Epidermal melanocyte (primary cell): ENCODE measurements around the gene MRGPRD.
"Not testable (repeated sequence)": the region's sequence is repeated elsewhere in the genome, so short reads cannot be mapped to it uniquely, and the experiment has no call there.

ENCODE experiments used
- DNase-seq: peaks from one replicate; pipeline ENCODE4 v3.0.0; 2011; ENCODE audit warnings: low spot score; ENCODE audit not compliant: insufficient read length

The MRGPRD gene

DNA sequence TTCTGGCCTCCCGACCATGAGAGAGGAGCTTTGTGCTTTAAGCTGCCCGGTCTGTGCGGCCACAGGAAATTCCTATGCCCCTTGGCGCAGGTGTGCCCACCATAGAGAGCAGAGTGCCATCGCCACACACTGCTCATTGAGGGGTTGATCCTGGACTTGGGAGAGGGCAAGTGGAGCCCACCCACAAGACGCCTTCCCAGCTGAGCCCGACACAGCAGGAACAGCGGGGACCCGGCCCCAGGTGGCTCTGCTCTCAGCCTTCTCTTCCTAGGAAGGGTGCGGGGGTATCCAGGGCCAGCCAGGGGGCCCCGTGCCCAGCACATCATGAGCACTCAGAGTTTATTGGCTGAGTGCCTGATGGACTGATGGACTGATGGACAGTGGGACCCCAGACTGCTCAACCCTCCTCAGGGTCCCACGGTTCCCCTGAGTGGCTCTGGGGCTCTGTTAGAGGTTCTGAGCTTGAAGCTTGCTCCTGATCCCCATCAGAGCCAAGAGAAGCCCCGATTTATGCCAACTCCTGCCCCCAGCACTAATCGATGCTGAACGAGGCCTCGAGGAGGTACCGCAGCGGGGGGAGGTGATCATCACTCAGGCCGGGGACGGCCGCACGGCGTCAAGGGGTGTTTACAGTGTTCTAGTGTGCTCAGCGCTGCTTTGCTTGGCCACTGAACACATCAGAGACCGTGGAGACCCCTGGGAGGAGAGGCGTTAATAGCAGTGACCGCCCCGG lies 13.5 kb upstream of the MRGPRD start:
- no peak for DNase-seq

DNA sequence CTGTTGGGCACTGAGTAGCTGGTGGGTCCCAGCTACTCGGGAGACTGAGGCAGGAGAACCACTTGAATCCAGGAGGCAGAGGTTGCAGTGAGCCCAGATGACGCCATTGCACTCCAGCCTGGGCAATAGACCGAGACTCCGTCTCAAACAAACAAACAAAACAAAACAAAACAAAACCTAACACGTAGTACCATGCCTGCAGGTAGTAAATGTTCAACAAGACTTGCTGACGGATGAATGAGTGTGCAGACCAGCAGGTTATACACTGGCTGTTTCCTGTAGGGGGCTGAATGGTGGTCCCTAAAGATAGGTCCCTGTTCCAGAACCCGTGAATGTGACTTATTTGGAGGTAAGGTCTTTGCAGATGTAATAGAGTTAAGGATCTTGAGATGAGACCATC lies 12.8 kb upstream of the MRGPRD start:
- DNase-seq, result no peak

DNA sequence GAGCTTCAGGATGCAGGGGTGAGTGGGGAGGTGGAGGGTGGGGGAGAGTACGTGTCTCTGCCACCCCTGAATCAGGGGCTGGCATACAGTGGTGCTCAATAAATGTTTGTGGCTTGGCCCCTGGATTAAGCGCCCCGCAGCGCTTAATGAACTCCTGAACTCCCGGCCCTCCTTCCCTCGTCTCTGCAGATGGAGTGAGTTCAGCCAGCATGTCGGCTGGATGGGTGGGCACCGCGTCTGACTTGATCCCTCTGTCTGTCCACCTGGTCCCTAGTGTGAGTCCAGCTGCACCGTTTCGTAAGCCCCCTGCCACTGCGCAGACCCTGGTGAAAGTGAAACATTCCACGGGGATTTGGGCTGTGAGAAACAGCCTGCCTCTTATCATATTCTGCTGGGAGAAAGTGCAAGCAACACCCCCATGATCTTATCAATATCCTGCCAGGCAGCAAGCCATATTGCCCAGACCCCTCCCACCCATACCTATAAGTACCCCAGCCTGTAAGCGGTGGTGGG lies 12.0 kb upstream of the MRGPRD start:
- no peak for DNase-seq

DNA sequence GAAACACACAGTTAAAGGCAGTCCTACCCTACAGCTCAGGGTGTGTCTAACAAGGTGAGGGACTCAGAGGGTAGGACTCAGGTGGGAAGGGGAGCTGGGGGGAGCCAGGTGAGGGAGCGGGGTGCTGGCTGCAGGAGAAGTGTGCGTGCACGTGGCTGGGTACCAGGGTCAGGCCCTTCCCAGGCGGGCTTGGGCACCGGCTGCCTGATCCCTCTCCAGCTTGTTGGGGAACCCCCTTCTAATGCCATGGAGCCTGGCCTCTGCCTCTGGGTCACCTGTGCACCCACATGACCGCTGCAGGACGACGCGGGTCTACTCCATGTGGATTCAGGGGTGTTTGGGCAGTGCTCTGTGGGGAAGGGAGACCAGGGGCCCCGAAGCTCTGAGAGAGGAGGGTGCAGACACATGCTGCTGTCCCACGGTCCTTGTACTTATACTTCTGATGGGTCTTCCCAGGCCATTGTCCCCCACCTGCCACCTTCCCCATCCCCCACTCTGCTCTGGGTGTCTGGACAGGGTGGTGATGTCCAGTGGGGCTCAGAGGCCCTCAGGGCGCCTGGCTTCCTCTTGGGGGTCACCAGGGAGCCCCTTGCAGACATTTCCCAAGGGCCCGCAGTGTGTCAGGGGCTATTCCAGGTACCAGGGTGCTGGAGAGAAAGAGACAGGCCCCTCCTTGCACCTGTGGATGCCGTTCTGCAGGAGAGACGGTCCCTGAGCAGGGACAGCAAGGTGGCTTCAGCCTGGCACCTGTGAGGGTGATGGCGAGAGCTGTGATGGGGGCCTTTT lies 10.4 kb upstream of the MRGPRD start:
- DNase-seq, result no peak

DNA sequence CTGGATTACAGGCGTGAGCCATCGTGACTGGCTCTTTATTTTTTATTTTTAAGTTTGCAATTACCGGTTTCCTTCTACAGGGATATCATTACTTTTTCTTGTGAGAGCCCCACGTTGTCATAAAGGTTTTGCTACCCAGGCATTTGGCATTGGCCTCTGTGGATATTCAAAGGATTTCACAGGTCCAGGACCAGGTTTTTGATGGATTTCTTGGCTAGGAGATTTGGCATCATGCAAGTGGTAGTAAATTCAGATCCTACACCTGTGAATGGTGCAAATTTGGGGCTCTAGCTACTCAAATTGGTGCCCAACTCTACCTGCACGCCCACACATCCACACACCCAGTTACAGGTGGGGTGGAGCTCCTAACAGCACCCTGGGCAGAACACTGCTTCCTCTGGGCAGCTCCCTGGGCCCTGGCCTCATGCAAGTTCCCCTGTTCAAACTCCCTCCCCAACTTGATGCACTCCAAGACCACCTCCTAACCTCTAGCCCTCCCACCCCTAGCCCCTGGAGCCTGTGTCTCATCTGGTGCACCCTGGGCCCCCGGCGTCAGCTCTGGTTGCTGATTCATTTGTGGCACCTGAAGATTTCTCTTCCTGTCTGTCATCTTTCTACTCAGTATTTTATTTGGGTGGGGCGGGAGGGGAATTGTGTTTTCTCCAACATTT lies 9.3 kb upstream of the MRGPRD start:
- no peak for DNase-seq

DNA sequence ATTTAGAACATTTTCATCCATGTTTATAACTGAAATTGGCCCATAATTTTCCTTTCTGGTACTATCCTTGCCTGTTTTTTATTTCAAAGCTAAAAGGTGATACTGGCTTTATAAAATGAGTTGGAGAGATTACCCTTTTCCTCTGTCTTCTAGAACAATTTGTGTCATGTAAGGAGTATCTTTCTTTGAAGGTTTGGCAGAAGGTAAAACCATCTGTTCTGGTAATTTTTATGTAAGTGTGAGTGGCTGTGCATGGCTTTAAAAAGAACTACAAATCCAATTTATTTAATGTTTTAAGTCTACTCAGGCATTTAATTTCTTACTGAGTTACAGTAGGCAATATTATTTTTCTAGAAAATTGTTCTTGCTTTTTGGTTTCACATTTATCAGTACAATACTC lies 7.7 kb upstream of the MRGPRD start:
- DNase-seq, result no peak

DNA sequence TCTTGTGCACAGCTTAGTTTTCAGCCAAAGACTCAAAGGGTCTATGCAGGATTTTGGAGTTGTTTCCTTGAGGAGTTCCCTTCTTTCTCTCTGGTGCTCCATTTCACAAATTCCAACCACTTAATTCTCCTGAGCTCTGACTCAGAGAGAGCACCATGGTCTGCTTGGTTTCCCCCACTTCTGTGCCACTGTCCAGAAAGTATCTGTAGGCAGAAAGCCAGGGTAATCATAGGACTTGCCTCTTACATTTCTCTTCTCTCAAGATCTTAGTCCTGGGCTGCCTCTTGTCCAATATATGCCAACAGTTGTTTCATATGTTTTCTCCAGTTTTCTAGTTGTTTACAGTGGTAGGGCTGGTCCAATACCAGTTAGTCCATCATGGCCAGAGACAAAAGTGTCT lies 6.4 kb upstream of the MRGPRD start:
- DNase-seq, result no peak

DNA sequence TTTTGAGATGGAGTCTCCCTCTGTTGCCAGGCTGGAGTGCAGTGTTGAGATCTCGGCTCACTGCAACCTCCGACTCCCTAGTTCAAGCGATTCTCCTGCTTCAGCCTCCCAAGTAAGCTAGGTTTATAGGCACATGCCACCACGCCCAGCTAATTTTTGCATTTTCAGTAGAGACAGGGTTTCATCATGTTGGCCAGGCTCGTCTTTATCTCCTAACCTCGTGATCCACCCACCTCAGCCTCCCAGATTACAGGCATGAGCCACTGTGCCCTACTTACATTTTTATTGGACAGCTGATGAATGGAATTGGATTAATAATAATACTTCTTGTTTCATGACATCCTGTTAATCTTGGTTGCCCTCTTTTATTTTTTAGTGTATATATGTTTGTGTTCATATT lies 3.0 kb upstream of the MRGPRD start:
- no peak for DNase-seq

DNA sequence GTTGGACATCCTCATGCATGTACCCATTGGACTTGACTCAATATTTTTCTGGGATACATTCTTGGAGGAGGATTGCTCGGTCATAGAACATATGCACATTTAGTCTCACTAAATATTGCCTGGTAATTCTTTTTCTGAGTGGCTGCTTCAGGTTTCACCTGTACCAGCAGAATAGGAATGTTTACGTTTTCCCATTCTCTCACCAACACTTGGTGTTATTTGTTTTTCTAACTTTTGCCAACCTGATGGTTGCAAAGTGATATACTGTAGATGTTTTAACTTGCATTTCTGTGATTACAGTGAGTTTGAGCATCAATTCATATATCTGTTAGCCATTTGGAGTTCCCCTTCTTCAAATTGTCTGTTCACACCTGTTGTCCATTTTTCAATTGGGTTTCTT lies 1.3 kb upstream of the MRGPRD start:
- DNase-seq, result no peak

DNA sequence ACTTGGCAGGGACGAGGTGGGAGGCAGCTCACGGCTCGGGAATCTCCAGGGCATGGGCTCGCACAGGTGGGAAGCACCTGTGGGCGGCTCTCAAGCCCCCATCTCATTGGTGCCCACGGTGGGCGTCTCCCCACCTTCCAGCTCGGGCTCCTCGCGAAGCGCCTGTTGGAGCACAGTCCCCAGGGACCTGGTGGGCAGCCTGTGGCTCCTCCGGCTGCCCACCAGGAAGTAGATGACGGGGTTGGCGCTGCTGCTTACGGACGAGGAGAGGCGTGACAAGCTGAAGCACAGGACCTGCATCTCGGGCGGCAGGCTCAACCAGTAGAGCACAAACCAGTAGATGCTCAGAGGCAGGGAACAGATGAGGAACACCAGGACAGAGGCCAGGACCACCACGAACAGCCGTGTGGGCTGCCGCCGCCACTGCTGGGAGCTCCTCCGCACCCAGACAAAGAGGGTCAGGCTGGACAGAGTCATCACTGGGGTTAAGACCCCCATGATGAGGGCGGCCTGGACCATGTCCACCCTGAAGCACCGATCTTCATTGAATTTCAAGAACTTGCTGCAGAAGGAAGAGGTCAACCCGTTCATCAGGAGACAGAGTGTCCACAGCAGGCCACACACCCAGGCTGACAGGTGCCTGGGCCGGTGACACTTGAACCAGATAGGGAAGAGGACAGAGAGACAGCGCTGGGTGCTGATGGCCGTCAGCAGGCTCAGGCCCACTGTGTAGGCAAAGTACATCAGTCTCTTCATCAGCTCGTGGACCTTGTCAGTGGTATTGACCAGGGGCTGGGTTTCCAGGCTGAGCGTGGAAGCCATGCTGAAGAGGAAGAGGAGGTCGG lies 633 bp downstream of the MRGPRD start:
- DNase-seq, result no peak

DNA sequence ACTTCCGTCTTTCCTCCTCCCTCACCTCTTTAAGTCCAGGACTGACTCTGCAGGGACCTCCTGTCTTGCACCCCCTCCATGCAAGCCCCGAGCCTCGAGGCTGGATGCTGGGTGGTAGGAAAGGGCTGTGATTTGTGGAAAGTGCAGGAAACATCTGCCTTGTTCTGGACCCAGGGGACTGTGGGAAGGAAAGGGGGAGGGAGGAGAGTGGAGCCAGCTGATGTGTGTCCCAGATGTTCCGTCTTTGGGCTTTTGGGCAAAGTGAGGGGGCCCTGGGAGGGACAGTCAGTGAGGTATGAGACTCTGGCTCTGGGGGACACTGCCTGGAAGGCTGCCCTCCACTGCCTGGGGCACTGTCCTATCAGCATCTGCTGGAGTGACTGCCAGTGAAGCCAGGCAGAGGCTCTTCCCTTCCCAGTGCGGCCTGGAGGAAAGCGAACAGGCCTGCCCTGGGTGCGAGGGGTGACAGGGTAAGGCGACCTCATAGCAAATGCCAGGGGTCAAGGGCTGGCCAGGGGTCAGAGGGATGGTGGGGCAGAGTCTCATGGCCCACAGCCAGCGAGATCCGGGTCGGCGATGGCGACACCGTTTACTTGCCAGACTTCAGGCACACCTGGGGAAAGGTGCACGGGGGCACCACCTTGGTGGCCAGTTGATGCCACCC lies 1.7 kb downstream of the MRGPRD start:
- no peak for DNase-seq

DNA sequence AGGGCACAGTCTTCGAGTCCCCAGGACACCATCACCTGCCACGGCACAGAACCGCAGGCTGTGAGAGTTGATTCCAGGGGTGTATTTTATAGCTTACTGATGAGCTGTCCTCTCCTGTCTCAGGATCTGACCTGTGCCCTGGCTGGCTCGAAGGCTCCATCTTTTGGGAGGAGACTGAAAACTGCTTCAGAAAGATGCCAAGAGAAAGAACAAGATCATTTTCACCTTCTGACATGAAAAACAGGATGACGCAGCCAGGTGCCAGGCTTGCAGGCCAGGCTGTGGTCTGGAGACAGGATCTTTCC lies 2.2 kb downstream of the MRGPRD start:
- DNase-seq, result no peak

DNA sequence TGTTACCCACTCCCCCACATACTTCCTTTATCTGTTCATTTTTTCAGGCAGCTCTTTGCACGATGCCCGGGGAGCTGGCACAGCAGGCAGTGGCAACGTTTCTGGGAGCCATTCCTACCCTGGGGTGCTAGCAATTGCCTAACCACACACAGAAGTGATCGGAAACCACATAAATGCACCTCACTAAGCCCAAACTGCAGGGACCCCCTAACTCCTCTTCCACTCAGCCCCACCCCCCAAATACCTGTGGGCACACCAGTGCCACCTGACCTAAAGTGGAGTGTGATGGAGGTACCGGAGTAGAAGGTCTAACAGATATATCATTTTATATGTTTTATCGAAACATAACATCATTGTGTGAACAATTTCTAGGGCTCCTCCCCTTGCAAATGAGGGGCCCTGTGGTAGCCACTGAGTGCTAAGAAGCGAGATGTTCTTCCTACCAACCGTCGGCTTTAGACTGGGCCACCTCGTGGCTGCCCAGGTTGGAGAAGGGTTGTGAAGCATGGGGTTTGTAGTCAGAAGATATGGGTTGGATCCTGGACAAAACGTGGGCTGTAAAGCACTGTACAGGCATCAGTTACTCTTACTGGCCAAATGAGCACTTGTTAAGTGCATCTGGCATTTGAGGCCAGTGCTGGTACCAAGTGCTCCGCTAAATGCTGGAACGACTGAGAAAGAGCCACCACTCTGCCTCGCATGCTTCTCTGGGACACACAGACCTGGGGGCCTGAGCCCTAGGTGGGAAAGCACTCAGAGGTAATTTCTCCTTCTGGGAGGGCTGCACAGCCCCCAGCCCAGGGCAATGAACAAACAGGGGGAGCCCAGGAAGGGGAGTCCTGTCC lies 2.8 kb downstream of the MRGPRD start:
- no peak for DNase-seq

DNA sequence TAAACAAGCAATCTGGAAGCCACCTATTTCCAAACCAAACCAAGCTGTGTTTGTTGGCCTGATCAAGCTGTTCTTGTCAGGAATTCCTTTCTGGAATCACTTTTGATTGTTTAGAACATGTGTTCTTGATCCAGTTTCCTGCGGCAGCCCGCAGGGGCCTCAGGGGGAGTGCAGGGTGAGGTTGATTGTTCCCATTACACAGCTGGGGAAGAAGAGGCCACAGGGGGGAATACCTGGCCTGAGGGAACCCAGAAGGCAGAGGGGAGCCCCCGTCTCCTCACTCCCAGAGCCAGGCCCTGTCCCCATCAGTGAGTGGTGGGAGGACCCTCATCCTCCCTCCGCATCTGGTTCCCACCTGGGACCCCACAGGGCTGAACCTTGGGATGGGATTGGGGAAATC lies 4.2 kb downstream of the MRGPRD start:
- no peak for DNase-seq

DNA sequence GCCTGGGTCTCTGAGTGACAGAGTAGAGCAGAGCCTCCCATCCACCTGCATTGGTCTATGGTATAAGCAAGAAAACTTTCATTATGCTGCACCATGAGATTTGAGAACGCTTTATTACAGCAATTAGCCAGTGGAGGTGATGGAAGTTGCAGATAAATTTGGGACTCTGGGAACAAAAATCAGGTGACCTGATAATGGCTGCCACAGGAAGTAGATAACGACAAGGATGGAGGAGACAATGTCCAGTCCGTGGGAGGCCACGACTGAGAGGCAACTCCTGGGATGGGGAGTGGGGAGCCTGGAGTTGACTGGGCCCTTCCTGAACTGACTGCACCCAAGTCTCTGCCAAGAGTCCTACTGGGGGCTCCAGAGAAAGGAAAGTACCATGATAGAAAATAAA lies 4.7 kb downstream of the MRGPRD start:
- DNase-seq, result no peak

DNA sequence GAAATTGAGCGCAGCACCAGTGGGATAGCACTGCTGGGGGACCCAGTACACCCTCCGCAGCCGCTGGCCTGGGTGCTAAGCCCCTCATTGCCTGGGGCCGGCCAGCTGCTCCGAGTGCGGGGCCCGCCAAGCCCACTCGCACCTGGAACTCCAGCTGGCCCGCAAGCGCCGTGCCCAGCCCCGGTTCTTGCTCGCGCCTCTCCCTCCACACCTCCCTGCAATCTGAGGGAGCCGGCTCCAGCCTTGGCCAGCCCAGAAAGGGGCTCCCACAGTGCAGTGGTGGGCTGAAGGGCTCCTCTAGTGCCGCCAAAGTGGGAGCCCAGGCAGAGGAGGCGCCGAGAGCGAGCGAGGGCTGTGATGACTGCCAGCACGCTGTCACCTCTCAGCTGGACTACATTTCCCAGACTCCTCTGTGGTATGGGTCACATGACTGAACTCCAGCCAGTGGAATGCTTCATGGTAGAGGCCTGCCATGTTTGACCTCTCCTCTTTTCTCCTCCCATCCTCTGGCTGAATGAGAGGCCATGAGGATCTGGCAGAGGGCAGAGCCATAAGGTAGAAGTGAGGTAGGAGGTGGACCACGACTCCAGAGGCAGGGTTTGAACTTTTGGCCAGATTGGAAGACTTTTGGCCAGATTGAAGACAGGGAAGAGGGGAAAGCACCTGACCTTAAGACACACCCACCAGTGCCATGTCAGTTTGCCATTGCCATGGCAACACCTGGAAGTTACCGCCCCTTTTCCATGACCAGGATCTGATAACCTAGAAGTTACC lies 6.2 kb downstream of the MRGPRD start:
- no peak for DNase-seq

DNA sequence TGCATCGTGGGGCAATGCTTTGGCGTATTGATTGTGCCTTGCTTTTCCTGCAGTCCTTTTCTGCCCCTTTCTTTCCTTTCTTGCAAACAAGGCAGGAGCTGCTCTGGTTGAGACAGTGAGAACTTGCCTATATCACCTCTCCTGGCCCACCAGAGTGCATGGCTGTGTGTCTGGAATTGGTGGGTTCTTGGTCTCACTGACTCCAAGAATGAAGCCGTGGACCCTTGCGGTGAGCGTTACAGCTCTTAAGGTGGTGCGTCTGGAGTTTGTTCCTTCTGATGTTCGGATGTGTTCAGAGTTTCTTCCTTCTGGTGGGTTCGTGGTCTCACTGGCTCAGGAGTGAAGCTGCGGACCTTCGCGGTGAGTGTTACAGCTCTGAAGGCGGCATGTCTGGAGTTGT lies 7.1 kb downstream of the MRGPRD start:
- not testable (repeated sequence) for DNase-seq

DNA sequence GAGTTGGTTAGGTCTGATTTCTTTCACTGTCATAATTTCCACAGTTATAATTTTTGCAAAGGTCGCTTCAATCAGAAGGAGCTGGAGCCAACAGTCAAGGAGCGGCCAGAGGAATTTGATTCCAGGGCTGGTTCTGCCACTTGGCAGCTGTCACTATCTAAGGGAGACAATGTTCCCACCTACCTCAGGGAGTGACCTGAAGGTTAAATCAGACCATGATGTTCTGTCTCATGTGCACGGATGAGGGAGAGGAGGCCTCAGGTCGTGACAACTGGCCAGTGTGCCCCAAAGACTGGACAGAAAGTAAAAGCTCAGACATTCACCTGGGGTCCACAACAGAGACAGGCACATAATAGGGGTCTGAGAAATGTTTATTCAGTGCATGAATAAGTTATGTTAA lies 7.6 kb downstream of the MRGPRD start:
- no peak for DNase-seq

DNA sequence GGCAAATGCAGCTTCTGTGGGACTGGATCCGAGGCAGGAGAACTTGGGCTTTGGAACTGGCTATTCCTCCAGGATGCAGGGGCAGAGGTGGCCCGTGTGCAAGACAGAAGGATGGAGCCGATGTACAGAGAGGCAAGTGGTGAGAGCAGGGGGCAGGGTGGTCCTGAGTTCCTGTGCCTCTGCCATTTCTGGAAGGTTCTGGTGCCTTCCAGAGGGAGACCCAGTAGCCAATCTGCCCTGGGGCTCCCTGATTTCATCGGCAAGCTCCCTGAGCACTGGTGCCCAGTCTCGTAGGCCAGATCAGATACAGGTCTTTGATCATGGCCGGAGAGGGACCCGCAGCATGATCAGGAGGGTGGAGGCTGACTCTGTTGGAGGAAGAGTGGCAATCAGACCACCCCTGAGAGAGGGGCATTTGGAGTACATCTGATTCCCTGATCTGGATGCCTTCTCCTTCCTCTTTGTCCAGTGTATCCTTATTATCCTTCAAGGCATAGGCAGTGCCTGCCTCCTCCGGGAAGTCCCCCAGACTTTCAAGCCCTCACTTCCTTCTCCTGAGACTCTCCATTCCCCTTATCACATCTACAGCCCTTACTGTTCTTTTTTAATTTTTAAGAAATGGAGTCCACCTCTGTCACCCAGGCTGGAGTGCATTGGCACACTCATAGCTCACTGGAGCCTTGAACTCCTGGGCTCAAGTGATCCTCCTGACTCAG lies 9.7 kb downstream of the MRGPRD start:
- DNase-seq, result no peak
